ENCODE measurements around the gene PCBD1.

Gene PCBD1

DNA sequence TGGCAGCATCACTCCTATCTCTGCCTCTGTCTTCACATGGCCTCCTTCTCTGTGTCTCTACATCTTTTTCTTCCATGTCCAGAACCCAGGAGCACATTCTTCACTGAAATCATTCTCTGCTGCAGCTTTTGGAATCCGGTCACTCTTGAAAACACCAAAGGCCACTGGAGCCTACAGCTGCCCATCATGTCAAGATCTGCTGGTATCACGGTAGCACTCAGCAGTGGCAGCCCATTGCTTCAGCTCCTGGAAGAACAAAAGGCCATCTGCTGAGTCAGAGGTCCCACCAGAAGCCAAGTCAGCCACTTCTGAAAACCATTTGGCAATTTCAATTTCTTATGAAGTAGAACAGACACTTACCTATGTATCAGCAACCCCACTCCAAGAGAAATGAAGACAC, 6.1 kb upstream of the PCBD1 start:
- peaks cover 13% of the 10 kb centered on the region for H3K4me1 ChIP-seq (ENCODE audit: control insufficient read depth, low read depth, low read length)
- H3K36me3 ChIP-seq (ENCODE audit: control insufficient read depth, low read depth, low read length) = no peaks in the 10 kb centered on the region
- no peaks in the 10 kb centered on the region for H3K9me3 ChIP-seq (ENCODE audit: control insufficient read depth, low read depth, low read length)
- H3K9ac ChIP-seq (ENCODE audit: low read length) = no peak overlapping the region
- no peaks in the 10 kb centered on the region for H3K27me3 ChIP-seq (ENCODE audit: control insufficient read depth, insufficient read depth, low read length)
- H3K27ac ChIP-seq (ENCODE audit: low read length) = no peak overlapping the region
- no peak overlapping the region for H3K4me3 ChIP-seq (ENCODE audit: low read length)

DNA sequence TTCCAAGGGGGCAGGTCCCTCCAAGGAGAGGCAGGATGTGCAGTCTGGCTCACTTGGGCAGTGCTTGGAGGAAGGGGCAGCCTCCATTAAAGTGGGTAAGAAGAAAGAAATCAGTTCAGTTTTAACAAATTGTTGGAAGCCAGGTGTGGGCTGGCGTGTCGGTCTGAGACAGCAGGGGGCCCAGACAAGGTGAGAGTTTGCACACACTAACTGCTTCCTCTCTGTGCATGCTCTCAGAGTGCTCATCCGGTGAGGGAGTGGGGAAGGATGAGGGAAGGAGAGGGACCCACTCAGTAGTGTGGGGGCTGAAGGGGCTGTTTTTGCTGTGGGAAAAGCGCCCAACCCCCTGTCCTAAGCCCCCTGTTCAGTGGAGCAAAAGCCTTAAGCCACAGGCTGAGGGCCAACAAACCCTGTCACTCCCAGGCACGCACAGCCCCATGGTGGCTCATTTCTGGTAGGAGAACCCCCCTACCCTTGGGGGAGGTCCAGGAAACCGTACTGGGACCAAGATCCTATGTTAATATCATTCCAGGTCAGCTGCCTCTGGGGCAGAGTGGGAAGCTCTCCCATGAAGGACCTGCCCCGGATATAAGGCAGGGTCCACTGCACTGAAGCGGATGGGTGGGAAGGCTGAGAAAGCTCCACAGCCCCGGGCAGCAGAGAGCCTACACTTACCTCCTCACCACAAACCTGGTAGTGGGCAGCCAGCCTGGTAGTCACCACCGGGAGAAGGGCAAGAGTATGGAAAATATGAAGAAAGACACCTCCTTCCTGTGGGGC, 5.1 kb upstream of the PCBD1 start:
- H3K9me3 ChIP-seq (ENCODE audit: control insufficient read depth, low read depth, low read length) = no peaks in the 10 kb centered on the region

GRCh38 chr10:70892631-70893030, 4.3 kb upstream of the PCBD1 start:
- Histone ChIP-seq H3K36me3 (ENCODE audit: control insufficient read depth, low read depth, low read length) (no peaks in the 10 kb centered on the region), H3K9me3 (ENCODE audit: control insufficient read depth, low read depth, low read length) (no peaks in the 10 kb centered on the region), H3K27ac (ENCODE audit: low read length) (no peak overlapping the region), H3K4me3 (ENCODE audit: low read length) (no peak overlapping the region), H3K4me1 (ENCODE audit: control insufficient read depth, low read depth, low read length) (peaks cover 18% of the 10 kb centered on the region), H3K27me3 (ENCODE audit: control insufficient read depth, insufficient read depth, low read length) (no peaks in the 10 kb centered on the region), H3K9ac (ENCODE audit: low read length) (no peak overlapping the region)

More for the DNA sequence above, 5.1 kb upstream of the PCBD1 start:
- no peak overlapping the region for H3K9ac ChIP-seq (ENCODE audit: low read length)
- no peak overlapping the region for H3K27ac ChIP-seq (ENCODE audit: low read length)
- H3K27me3 ChIP-seq (ENCODE audit: control insufficient read depth, insufficient read depth, low read length) = no peaks in the 10 kb centered on the region
- peaks cover 18% of the 10 kb centered on the region for H3K4me1 ChIP-seq (ENCODE audit: control insufficient read depth, low read depth, low read length)
- no peaks in the 10 kb centered on the region for H3K36me3 ChIP-seq (ENCODE audit: control insufficient read depth, low read depth, low read length)
- no peak overlapping the region for H3K4me3 ChIP-seq (ENCODE audit: low read length)

DNA sequence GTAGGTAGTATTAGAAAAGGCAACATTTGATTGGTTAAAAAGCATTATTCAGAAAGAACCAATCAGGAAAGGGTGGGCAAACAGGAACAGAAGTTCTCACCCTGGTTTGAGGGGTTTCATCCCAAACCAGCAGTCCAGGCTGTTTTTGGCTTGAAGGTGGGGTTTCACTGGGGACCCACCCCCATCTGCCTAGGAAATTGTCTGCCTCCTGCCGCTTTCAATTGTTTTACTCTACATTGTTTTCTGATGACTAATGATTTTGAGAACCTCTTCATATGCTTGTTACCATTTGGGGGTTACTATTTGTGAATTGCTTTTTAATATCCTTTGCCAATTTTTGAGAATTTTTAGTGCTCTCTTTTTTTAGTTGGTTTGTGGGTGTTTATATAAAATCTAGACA, 3.3 kb upstream of the PCBD1 start:
- H3K27ac ChIP-seq (ENCODE audit: low read length) = no peak overlapping the region
- H3K36me3 ChIP-seq (ENCODE audit: control insufficient read depth, low read depth, low read length) = no peaks in the 10 kb centered on the region
- no peaks in the 10 kb centered on the region for H3K9me3 ChIP-seq (ENCODE audit: control insufficient read depth, low read depth, low read length)
- H3K4me3 ChIP-seq (ENCODE audit: low read length) = no peak overlapping the region
- H3K9ac ChIP-seq (ENCODE audit: low read length) = no peak overlapping the region
- peaks cover 26% of the 10 kb centered on the region for H3K4me1 ChIP-seq (ENCODE audit: control insufficient read depth, low read depth, low read length)
- no peaks in the 10 kb centered on the region for H3K27me3 ChIP-seq (ENCODE audit: control insufficient read depth, insufficient read depth, low read length)

GRCh38 chr10:70890917-70891431, 2.6 kb upstream of the PCBD1 start:
- Histone ChIP-seq H3K27me3 (ENCODE audit: control insufficient read depth, insufficient read depth, low read length) (no peaks in the 10 kb centered on the region), H3K36me3 (ENCODE audit: control insufficient read depth, low read depth, low read length) (no peaks in the 10 kb centered on the region), H3K27ac (ENCODE audit: low read length) (no peak overlapping the region), H3K4me1 (ENCODE audit: control insufficient read depth, low read depth, low read length) (peaks cover 26% of the 10 kb centered on the region), H3K4me3 (ENCODE audit: low read length) (no peak overlapping the region), H3K9ac (ENCODE audit: low read length) (no peak overlapping the region), H3K9me3 (ENCODE audit: control insufficient read depth, low read depth, low read length) (no peaks in the 10 kb centered on the region)

DNA sequence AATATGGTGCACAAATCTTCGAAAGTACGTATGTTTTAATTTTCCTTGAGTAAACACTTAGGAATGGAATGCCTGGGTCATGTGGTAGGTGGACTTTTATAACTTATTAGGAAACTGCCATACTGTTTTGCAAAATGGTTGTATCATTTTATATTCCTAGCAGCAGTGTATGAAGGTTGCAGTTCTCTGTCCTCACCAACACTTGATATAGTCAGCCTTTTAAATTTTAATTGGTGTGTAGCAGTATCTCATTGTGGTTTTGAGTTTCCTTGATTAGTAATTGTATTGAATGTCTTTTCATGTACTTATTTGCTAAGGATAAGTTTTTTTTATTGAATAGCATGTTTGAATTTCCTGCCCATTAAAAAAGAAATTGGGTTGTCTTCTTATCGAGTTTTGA, 926 bp upstream of the PCBD1 start:
- H3K4me3 ChIP-seq (ENCODE audit: low read length) = peak overlapping the region; percentile 69
- no peak overlapping the region for H3K27ac ChIP-seq (ENCODE audit: low read length)
- peaks cover 26% of the 10 kb centered on the region for H3K4me1 ChIP-seq (ENCODE audit: control insufficient read depth, low read depth, low read length)

GRCh38 chr10:70886921-70887665, 1.3 kb downstream of the PCBD1 start:
- H3K27ac ChIP-seq (ENCODE audit: low read length) = no peak overlapping the region
- peak overlapping the region; percentile 46 for H3K9ac ChIP-seq (ENCODE audit: low read length)
- peak overlapping the region; percentile 69 for H3K4me3 ChIP-seq (ENCODE audit: low read length)

More for the DNA sequence above, 926 bp upstream of the PCBD1 start:
- peaks cover 3% of the 10 kb centered on the region for H3K36me3 ChIP-seq (ENCODE audit: control insufficient read depth, low read depth, low read length)
- no peaks in the 10 kb centered on the region for H3K9me3 ChIP-seq (ENCODE audit: control insufficient read depth, low read depth, low read length)
- no peaks in the 10 kb centered on the region for H3K27me3 ChIP-seq (ENCODE audit: control insufficient read depth, insufficient read depth, low read length)
- H3K9ac ChIP-seq (ENCODE audit: low read length) = no peak overlapping the region

DNA sequence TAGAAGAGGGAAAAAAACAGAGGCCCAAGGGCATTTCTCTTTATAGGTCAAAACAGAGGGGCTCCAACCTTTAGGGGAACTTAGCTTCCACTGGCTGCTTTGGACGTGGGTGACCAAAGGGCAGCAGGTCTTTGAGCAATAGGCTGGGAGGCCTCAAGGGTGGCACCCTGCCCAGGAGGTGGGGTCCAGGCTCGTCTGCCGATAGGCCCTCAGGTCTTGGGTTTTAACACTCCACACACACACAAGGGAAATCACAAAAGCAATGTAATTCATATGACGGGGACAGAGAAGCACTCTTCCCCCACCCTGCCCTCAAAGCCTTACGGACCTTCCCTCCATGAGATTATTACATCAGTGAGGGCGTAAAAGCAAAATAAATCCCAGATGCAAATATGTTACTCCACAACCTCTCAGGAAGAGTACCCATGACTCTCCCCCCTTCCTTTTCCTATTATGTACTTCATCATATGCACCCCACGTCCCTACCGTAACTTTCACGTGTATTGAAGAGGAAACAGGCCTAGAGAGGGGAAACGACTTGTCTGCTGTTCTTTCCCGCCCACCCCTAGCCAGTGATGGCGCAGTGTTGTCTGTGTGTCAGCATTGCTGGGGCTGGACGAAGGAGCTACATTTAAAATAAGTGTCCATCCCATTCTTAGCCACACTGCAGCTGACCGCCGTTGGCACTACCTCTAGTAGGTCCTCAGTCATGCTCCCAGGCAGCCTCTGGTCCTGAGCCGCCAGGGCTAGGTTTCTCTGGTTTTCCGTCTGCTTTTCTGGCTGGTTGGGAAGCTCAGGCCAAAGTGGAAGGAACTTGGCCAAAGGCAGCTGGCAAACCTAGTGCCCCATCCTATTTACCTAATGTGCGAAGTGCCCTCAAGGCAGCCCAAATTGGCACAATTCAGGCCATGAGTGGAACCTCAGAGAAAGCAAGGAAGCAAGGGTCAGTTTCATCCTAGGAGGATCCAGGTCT, 2.1 kb downstream of the PCBD1 start:
- H3K27ac ChIP-seq (ENCODE audit: low read length) = no peak overlapping the region

More at GRCh38 chr10:70886921-70887665, 1.3 kb downstream of the PCBD1 start:
- H3K4me1 ChIP-seq (ENCODE audit: control insufficient read depth, low read depth, low read length) = peaks cover 25% of the 10 kb centered on the region
- peaks cover 3% of the 10 kb centered on the region for H3K36me3 ChIP-seq (ENCODE audit: control insufficient read depth, low read depth, low read length)
- no peaks in the 10 kb centered on the region for H3K27me3 ChIP-seq (ENCODE audit: control insufficient read depth, insufficient read depth, low read length)
- no peaks in the 10 kb centered on the region for H3K9me3 ChIP-seq (ENCODE audit: control insufficient read depth, low read depth, low read length)

GRCh38 chr10:70885481-70885880, 2.9 kb downstream of the PCBD1 start:
- H3K4me1 ChIP-seq (ENCODE audit: control insufficient read depth, low read depth, low read length) = peaks cover 13% of the 10 kb centered on the region
- no peaks in the 10 kb centered on the region for H3K27me3 ChIP-seq (ENCODE audit: control insufficient read depth, insufficient read depth, low read length)
- peaks cover 6% of the 10 kb centered on the region for H3K36me3 ChIP-seq (ENCODE audit: control insufficient read depth, low read depth, low read length)
- no peak overlapping the region for H3K4me3 ChIP-seq (ENCODE audit: low read length)
- H3K27ac ChIP-seq (ENCODE audit: low read length) = no peak overlapping the region
- H3K9ac ChIP-seq (ENCODE audit: low read length) = no peak overlapping the region
- no peaks in the 10 kb centered on the region for H3K9me3 ChIP-seq (ENCODE audit: control insufficient read depth, low read depth, low read length)

More for the DNA sequence above, 2.1 kb downstream of the PCBD1 start:
- Histone ChIP-seq H3K27me3 (ENCODE audit: control insufficient read depth, insufficient read depth, low read length) (no peaks in the 10 kb centered on the region), H3K4me3 (ENCODE audit: low read length) (no peak overlapping the region), H3K36me3 (ENCODE audit: control insufficient read depth, low read depth, low read length) (peaks cover 6% of the 10 kb centered on the region), H3K9ac (ENCODE audit: low read length) (no peak overlapping the region), H3K4me1 (ENCODE audit: control insufficient read depth, low read depth, low read length) (peaks cover 16% of the 10 kb centered on the region), H3K9me3 (ENCODE audit: control insufficient read depth, low read depth, low read length) (no peaks in the 10 kb centered on the region)

DNA sequence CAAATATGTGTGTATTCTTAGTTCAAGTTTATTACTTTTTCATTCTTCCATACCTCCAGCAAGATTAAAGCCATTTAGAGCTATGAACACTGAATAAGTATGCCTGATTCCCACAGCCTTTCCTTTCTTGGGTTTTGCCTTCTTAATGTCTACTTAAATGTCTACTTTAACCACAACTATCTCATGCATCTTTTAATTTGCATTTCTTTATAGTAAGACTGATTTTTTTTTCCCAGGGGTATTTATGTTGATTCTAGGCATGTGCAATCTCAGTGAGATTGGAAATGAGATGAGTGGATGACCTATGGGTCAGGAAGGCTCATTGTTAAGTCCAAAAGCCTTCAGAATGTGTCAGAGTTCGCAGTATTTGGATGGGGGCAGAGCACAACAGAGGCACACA, 3.6 kb downstream of the PCBD1 start:
- Histone ChIP-seq H3K4me3 (ENCODE audit: low read length) (no peak overlapping the region), H3K9ac (ENCODE audit: low read length) (no peak overlapping the region), H3K9me3 (ENCODE audit: control insufficient read depth, low read depth, low read length) (no peaks in the 10 kb centered on the region), H3K36me3 (ENCODE audit: control insufficient read depth, low read depth, low read length) (peaks cover 6% of the 10 kb centered on the region), H3K4me1 (ENCODE audit: control insufficient read depth, low read depth, low read length) (peaks cover 13% of the 10 kb centered on the region), H3K27me3 (ENCODE audit: control insufficient read depth, insufficient read depth, low read length) (no peaks in the 10 kb centered on the region), H3K27ac (ENCODE audit: low read length) (no peak overlapping the region)

GRCh38 chr10:70880077-70880534, 8.3 kb downstream of the PCBD1 start:
- H3K27ac ChIP-seq (ENCODE audit: low read length) = no peak overlapping the region
- H3K27me3 ChIP-seq (ENCODE audit: control insufficient read depth, insufficient read depth, low read length) = no peaks in the 10 kb centered on the region
- H3K9me3 ChIP-seq (ENCODE audit: control insufficient read depth, low read depth, low read length) = no peaks in the 10 kb centered on the region
- H3K9ac ChIP-seq (ENCODE audit: low read length) = no peak overlapping the region
- peaks cover 32% of the 10 kb centered on the region for H3K36me3 ChIP-seq (ENCODE audit: control insufficient read depth, low read depth, low read length)
- no peak overlapping the region for H3K4me3 ChIP-seq (ENCODE audit: low read length)
- H3K4me1 ChIP-seq (ENCODE audit: control insufficient read depth, low read depth, low read length) = peaks cover 6% of the 10 kb centered on the region
